Calu3 (cell line): Measurements from ENCODE around the gene SHC1. TPM values are rescaled to one million over a fixed set of nuclear protein-coding genes. Genes with fewer than 3 reads are reported as not detected.

ENCODE experiments used
- BruUV-seq: library from RNA; stranded (reverse); fragments of 400-500 nt; replicated peaks from 2 replicates; lab custom pipeline; 2021; lab: Mats Ljungman, UMichigan
- CTCF ChIA-PET: fragments of 300-600 bp; sonication (Branson Sonifier 250); formaldehyde crosslinking; loops from one replicate; lab custom pipeline; 2022; ENCODE audit warnings: antibody characterized with exemption; lab: Charles Lee
- DNase-seq: peaks from one replicate; pipeline ENCODE4 v3.0.0; 2022
- H3K27ac Mint-ChIP-seq: one replicate; pipeline ENCODE4 v1.8.0; 2022; ENCODE audit warnings: mixed read lengths; ENCODE audit not compliant: unreplicated experiment
- H3K27me3 Mint-ChIP-seq: one replicate; pipeline ENCODE4 v1.8.0; 2022; ENCODE audit warnings: mixed read lengths; ENCODE audit not compliant: unreplicated experiment
- H3K36me3 Mint-ChIP-seq: one replicate; pipeline ENCODE4 v1.8.0; 2022; ENCODE audit warnings: mild to moderate bottlenecking, moderate library complexity, mixed read lengths; ENCODE audit not compliant: insufficient read depth, unreplicated experiment
- H3K4me1 Mint-ChIP-seq: one replicate; pipeline ENCODE4 v1.8.0; 2022; ENCODE audit warnings: mild to moderate bottlenecking, low read depth, mixed read lengths; ENCODE audit not compliant: unreplicated experiment
- H3K4me3 Mint-ChIP-seq: one replicate; pipeline ENCODE4 v1.8.0; 2022; ENCODE audit warnings: mild to moderate bottlenecking, low read depth, moderate library complexity, mixed read lengths; ENCODE audit not compliant: unreplicated experiment
- H3K9me3 Mint-ChIP-seq: one replicate; pipeline ENCODE4 v1.8.0; 2022; ENCODE audit warnings: low read depth, mixed read lengths; ENCODE audit not compliant: unreplicated experiment
- CTCF ChIP-seq: fragments of 200-600 bp; IDR thresholded peaks from one replicate; pipeline ENCODE4 v1.8.0; 2022; ENCODE audit warnings: antibody characterized with exemption; ENCODE audit not compliant: unreplicated experiment
- intact Hi-C: fragments of 100-400 bp; cut with micrococcal nuclease; formaldehyde crosslinking; loops from one replicate; pipeline ENCODE4 v1.10.0; 2022; ENCODE audit not compliant: unreplicated experiment
- total RNA-seq: library from RNA; stranded (reverse); gene quantifications from 2 replicates; pipeline ENCODE4 v1.2.3, GENCODE V29; 2022

Gene SHC1
- total RNA-seq, 1 experiment from 2014 or later = 77.5 TPM

GRCh38 chr1:154955718-154956543 lies 14.6 kb downstream of the SHC1 start, which contains the start of gene PBXIP1:
PBXIP1 (minus strand) TSS chr1:154956099; CDS start chr1:154953721, 2,378 bp downstream.
- H3K4me3 Mint-ChIP-seq = peak within 1 kb of the TSS; percentile 80
- BruUV-seq = no TSS peak

GRCh38 chr1:154955039-154955717 lies 15.4 kb downstream of the SHC1 start:
- no peak for DNase-seq
- no TSS peak for BruUV-seq
- Mint-ChIP-seq H3K27me3 (no peaks in the 10 kb centered on the region), H3K36me3 (peaks cover 60% of the 10 kb centered on the region), H3K4me1 (peaks cover 31% of the 10 kb centered on the region), H3K27ac (peak overlapping the region; percentile 70), H3K4me3 (peak overlapping the region; percentile 80), H3K9me3 (no peaks in the 10 kb centered on the region)
- CTCF ChIA-PET = interaction anchor here (0.8 to 3.0 kb wide), 12 partner anchors 11 to 398 kb away, joined by 3 to 10 read pairs (median 4); partner anchors contain the start of genes ADAM15, FLAD1 and PMVK
- TF ChIP-seq CTCF = no peak
- intact Hi-C loops = no loop called here

More at GRCh38 chr1:154955718-154956543, 14.6 kb downstream of the SHC1 start, which contains the start of gene PBXIP1:
- DNase-seq = peak; percentile 89
- CTCF ChIA-PET = interaction anchor here (0.7 to 3.0 kb wide), 14 partner anchors 12 to 399 kb away, joined by 3 to 10 read pairs (median 4); partner anchors contain the start of genes ADAM15, FLAD1 and PMVK
- Mint-ChIP-seq H3K9me3 (no peaks in the 10 kb centered on the region), H3K4me1 (peaks cover 39% of the 10 kb centered on the region), H3K36me3 (peaks cover 68% of the 10 kb centered on the region), H3K27ac (peak within 1 kb of the TSS; percentile 70), H3K27me3 (no peaks in the 10 kb centered on the region)
- intact Hi-C loops = no loop called here
- TF ChIP-seq CTCF = peak; percentile 23

GRCh38 chr1:154954541-154954940 lies 16.0 kb downstream of the SHC1 start:
- CTCF ChIA-PET = interaction anchor here (1.4 to 3.0 kb wide), 2 partner anchors 29 to 90 kb away, joined by 4 to 10 read pairs; partner anchors contain the start of gene FLAD1
- no TSS peak for BruUV-seq
- H3K4me3 Mint-ChIP-seq = peak overlapping the region; percentile 80
- H3K36me3 Mint-ChIP-seq = peaks cover 56% of the 10 kb centered on the region
- H3K27me3 Mint-ChIP-seq = no peaks in the 10 kb centered on the region
- H3K9me3 Mint-ChIP-seq = no peaks in the 10 kb centered on the region
- peaks cover 25% of the 10 kb centered on the region for H3K4me1 Mint-ChIP-seq
- DNase-seq = no peak
- intact Hi-C loops = no loop called here
- TF ChIP-seq CTCF = no peak
- no peak overlapping the region for H3K27ac Mint-ChIP-seq

DNA sequence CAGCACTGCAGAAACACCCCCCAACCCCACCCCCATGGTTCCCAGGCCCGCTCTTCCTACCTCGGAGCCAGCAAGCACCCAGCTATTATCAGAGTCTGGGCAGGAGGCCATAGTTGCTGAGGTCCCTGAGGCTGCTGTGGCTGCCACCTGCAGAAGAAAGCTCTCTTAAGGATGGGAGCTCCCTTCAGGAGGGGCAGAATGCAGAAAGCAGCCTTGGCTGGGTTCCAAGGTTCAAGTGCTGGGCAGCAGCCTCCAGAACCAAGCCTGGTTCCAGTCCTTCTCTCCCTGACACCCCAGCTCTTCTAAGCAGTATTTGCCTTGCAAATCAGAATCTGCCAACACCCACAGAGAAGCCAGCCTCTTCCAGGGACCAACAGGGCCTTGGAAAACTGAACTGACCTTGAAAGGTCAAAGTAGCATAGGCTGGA lies 16.9 kb downstream of the SHC1 start:
- H3K27me3 Mint-ChIP-seq = no peaks in the 10 kb centered on the region
- no peak for TF ChIP-seq CTCF
- DNase-seq = no peak
- no peak overlapping the region for H3K4me3 Mint-ChIP-seq
- CTCF ChIA-PET = interaction anchor here (3.0 kb wide), 1 partner anchor 30 kb away, joined by 10 read pairs; the partner anchor contains the start of gene FLAD1
- no peak overlapping the region for H3K27ac Mint-ChIP-seq
- H3K36me3 Mint-ChIP-seq = peaks cover 47% of the 10 kb centered on the region
- H3K4me1 Mint-ChIP-seq = peaks cover 24% of the 10 kb centered on the region
- BruUV-seq = no TSS peak
- H3K9me3 Mint-ChIP-seq = no peaks in the 10 kb centered on the region
- intact Hi-C loops = no loop called here
